Coronary artery (tissue), 2 donors: ENCODE data around the gene PLXNA4.

Source experiments
- DNase-seq: peaks from one replicate; pipeline ENCODE4 v3.0.0-alpha.2; 2017; ENCODE audit warnings: low spot score
- H3K27ac ChIP-seq, 2 donors: fragments of 200-600 bp; sonication (generic); one replicate each; pipeline ENCODE4 v1.5.1; 2016 to 2019
- H3K4me3 ChIP-seq: fragments of 200-600 bp; sonication (generic); 2 replicates; pipeline ENCODE4 v1.5.1; 2016; ENCODE audit warnings: mild to moderate bottlenecking, moderate library complexity
- TF ChIP-seq, protein P1 (sequence below): fragments of 200-600 bp; sonication (generic); IDR thresholded peaks from one replicate; pipeline ENCODE4 v1.5.1; 2019; ENCODE audit warnings: antibody characterized with exemption

PLXNA4 gene

GRCh38 chr7:132516042-132516840, 60.0 kb downstream of the PLXNA4 start:
- TF ChIP-seq, protein P1, sequence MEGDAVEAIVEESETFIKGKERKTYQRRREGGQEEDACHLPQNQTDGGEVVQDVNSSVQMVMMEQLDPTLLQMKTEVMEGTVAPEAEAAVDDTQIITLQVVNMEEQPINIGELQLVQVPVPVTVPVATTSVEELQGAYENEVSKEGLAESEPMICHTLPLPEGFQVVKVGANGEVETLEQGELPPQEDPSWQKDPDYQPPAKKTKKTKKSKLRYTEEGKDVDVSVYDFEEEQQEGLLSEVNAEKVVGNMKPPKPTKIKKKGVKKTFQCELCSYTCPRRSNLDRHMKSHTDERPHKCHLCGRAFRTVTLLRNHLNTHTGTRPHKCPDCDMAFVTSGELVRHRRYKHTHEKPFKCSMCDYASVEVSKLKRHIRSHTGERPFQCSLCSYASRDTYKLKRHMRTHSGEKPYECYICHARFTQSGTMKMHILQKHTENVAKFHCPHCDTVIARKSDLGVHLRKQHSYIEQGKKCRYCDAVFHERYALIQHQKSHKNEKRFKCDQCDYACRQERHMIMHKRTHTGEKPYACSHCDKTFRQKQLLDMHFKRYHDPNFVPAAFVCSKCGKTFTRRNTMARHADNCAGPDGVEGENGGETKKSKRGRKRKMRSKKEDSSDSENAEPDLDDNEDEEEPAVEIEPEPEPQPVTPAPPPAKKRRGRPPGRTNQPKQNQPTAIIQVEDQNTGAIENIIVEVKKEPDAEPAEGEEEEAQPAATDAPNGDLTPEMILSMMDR, result no peak
- DNase-seq, result no peak
- Histone ChIP-seq H3K4me3 (no peak overlapping the region), H3K27ac (no peak overlapping the region)

DNA sequence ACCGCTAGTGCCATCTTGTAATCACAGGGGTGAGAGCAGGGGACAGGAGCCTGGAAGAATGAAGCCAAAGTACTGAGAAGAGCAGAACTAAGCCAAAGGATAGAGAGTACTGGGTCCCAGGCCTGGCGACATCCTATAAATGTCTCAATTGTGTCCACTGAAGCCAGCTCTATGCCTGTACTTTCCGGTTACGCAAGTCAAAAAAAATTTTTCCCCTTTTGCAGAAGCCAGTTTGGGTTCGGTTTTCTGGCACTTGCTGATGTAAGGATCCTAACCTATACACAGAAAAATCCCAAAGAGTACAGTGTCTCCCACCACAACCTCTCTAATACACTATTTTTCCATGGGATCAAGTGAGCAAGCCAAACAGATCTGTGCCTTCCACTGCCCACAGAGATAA, 61.1 kb downstream of the PLXNA4 start:
- no peak overlapping the region for H3K4me3 ChIP-seq
- no peak overlapping the region for H3K27ac ChIP-seq
- TF ChIP-seq, protein P1, result no peak
- DNase-seq, result no peak

- TF ChIP-seq, protein P1, result no peak
- Histone ChIP-seq H3K4me3 (no peak overlapping the region), H3K27ac (no peak overlapping the region)
- DNase-seq, result no peak
Observed at GRCh38 chr7:132514430-132514829, 61.8 kb downstream of the PLXNA4 start.

- Histone ChIP-seq H3K4me3 (no peak overlapping the region), H3K27ac (no peak overlapping the region)
- TF ChIP-seq, protein P1, result no peak
- DNase-seq, result no peak
Observed at GRCh38 chr7:132511921-132512320, 64.3 kb downstream of the PLXNA4 start.

GRCh38 chr7:132511387-132511786, 64.9 kb downstream of the PLXNA4 start:
- TF ChIP-seq, protein P1, result no peak
- Histone ChIP-seq H3K4me3 (no peak overlapping the region), H3K27ac (no peak overlapping the region)
- no peak for DNase-seq

DNA sequence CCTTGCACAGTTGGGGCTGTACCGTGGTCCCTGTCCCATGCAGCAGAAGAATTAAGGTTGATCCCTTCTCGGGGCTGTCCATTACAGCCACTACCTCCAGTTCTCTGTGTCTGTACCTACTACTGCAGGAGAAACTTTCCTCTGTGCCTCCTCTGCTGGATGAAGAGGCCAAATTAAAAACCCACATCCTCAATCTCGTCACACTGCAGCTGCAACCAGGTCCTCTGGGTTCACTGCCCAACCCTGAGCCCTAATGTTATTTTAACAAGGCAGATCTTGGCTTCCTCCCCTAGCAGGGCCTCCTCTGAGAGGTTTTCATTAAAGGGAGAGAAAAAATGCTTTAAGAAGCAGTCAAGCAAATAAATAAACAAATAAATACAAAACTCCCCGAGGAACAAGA, 66.6 kb downstream of the PLXNA4 start:
- no peak for DNase-seq
- Histone ChIP-seq H3K27ac (no peak overlapping the region), H3K4me3 (no peak overlapping the region)
- TF ChIP-seq, protein P1, result no peak

DNA sequence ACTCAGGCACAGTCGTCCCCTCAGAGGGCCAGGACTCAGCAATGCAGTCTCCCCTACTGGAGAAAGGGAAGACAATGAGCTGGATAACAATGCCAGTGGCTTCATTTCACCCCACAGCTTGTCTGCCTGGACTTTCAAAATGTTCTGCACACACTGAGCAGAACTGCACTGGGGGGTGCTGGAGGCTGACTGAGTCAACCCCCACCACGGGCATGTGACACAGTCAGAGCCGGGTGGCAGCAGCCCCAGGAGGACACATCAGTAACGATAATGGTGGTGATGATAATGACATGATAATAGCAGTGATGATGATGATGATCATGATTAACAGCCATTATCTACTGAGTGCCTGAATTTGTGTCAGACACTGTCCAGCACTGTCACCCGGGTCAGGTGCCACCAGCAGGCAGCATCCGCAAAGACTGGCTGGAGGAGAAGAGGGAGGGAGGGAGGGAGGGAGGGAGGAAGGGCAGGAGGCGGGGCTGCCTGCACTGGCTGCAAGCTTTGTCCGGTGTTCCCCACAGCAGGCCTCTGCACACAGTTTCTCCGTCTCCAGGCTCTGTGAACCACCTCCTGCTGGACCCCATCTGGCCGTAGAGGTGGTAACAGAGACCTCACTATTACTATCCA, 67.4 kb downstream of the PLXNA4 start:
- Histone ChIP-seq H3K4me3 (no peak overlapping the region), H3K27ac (no peak overlapping the region)
- DNase-seq, result no peak
- TF ChIP-seq, protein P1, result no peak
